ENCODE measurements around the gene FRYL.

DNA sequence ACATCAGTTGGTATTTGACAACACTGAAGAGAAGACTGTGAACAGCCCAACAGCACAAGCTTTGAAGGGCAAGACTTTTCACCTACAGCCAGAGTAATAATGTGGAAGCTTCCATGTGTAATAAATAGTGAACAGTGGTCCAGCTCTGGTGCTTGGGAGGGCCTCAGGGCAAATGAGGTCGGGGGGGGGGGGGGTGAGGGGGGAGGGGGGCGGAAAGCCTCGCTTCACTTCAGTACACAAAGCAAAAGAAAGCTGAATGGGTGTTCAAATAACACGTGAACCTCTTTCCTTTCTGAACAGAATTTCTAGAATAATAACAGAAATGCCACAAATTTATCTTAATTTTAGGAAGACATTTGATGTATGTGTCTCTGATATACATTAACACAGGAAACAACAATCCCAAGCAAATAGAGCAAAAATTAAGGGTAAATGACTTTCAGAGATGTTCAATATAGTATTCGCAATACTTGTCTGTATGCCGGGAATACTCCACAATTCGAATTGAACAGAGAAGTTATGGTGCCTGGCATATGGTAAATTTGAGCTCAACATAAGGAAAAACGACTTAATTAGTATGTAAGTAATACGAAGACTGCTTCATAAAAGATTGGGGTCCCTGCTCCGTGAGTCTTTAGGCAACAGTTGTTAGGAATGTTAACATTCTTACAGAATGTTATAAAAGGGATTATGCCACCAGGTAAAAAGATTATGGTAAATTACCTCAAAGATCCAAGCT, 92.6 kb downstream of the FRYL start:
- TF ChIP-seq CTCF (IDR thresholded peaks at IDR 0.05) (no peak), ZFX (IDR thresholded peaks at IDR 0.05; ENCODE audit: borderline replicate concordance) (no peak)

All from 22Rv1 (cell line).